T-helper 1 cell treated with Interleukin-12 subunit alpha and Interleukin-12 subunit beta and Interleukin-4 antibody, amounts not matched to agents 30 μg/mL and 1 μg/mL, for 36 hours (primary cell): ENCODE measurements around the gene IKZF3.

Experiments used
- H3K27ac Mint-ChIP-seq: one replicate; pipeline ENCODE4 v1.8.0; 2021; ENCODE audit warnings: mild to moderate bottlenecking, mixed read lengths
- H3K27me3 Mint-ChIP-seq: one replicate; pipeline ENCODE4 v1.8.0; 2021; ENCODE audit warnings: low read depth, mixed read lengths
- H3K36me3 Mint-ChIP-seq: one replicate; pipeline ENCODE4 v1.8.0; 2021; ENCODE audit warnings: low read depth, mixed read lengths
- H3K4me1 Mint-ChIP-seq: one replicate; pipeline ENCODE4 v1.8.0; 2021; ENCODE audit warnings: low read depth, mixed read lengths
- H3K4me3 Mint-ChIP-seq: one replicate; pipeline ENCODE4 v1.8.0; 2021; ENCODE audit warnings: mild to moderate bottlenecking, moderate library complexity, mixed read lengths
- H3K9me3 Mint-ChIP-seq: one replicate; pipeline ENCODE4 v1.8.0; 2021; ENCODE audit warnings: mixed read lengths

The IKZF3 gene

DNA sequence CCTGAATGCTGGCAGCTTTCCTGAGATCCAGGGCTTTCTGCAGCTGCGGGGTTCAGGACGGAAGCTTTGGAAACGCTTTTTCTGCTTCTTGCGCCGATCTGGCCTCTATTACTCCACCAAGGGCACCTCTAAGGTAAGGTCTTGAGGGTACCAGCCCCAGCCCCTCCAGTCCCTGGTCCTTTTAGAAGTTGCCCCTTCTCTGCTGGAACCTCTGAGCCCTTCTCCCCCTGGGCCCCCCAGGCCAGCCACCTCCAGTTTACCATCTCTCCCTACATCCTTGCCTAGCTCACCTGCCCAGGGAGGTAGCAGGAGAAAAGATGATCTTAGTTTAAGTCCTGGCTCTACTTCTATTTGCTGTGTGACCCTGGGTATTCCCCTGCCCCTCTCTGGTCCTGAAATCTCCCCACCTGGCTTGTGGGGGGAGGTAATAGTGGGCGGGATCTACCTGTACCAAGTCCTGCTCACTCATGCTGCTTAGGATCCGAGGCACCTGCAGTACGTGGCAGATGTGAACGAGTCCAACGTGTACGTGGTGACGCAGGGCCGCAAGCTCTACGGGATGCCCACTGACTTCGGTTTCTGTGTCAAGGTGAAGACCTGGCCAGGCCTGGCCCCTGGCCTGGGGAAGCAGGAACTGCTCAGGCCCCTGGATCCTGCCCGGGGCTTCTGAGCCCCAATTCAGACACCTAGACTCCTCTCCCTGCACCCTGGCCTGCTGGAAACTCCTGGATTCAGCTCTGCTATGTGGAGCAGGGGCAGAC, 119.9 kb downstream of the IKZF3 start:
- H3K9me3 Mint-ChIP-seq: no peaks in the 10 kb centered on the region
- H3K27ac Mint-ChIP-seq: no peak overlapping the region
- H3K36me3 Mint-ChIP-seq: no peaks in the 10 kb centered on the region
- peaks cover 5% of the 10 kb centered on the region for H3K27me3 Mint-ChIP-seq
- peaks cover 14% of the 10 kb centered on the region for H3K4me1 Mint-ChIP-seq
- no peak overlapping the region for H3K4me3 Mint-ChIP-seq

DNA sequence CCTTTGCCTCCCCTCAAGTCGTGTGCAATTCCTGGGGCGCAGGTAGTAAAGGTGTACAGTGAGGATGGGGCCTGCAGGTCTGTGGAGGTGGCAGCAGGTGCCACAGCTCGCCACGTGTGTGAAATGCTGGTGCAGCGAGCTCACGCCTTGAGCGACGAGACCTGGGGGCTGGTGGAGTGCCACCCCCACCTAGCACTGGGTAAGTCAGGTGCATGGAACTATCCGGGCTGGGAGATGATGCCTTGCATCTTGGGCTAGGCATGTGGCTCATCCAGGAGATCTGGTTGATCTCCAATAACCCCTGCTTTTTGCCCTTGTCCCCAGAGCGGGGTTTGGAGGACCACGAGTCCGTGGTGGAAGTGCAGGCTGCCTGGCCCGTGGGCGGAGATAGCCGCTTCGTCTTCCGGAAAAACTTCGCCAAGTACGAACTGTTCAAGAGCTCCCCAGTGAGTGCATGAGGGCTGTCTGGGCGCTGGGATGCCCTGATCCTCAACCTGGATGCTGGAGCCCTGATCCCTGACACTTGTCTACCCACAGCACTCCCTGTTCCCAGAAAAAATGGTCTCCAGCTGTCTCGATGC, 121.2 kb downstream of the IKZF3 start:
- Mint-ChIP-seq H3K4me3 (no peak overlapping the region), H3K36me3 (no peaks in the 10 kb centered on the region), H3K27me3 (peaks cover 4% of the 10 kb centered on the region), H3K4me1 (peaks cover 21% of the 10 kb centered on the region), H3K9me3 (no peaks in the 10 kb centered on the region), H3K27ac (no peak overlapping the region)

DNA sequence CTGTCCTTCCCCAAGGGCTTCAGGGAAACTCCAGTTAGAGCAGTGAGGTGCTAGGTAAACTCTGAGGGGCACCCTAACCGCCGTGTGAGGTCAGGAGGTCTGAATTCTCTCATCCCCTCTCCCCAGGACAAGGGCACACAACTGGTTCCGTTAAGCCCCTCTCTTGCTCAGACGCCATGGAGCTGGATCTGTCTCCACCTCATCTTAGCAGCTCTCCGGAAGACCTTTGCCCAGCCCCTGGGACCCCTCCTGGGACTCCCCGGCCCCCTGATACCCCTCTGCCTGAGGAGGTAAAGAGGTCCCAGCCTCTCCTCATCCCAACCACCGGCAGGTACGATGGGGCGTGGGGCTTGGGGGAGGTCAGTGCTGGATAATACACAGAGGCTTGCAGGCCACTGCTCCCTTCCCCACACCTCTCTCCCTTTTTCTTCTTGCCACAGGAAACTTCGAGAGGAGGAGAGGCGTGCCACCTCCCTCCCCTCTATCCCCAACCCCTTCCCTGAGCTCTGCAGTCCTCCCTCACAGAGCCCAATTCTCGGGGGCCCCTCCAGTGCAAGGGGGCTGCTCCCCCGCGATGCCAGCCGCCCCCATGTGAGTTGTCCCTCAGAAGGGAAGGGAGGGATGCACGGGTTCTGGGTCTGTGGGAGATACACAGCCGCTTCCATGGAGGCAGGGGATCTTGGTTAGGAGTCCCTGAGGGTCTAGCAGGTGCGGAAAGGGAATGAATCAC, 121.8 kb downstream of the IKZF3 start:
- Mint-ChIP-seq H3K27me3 (peaks cover 4% of the 10 kb centered on the region), H3K4me1 (peaks cover 21% of the 10 kb centered on the region), H3K36me3 (no peaks in the 10 kb centered on the region), H3K9me3 (no peaks in the 10 kb centered on the region), H3K4me3 (no peak overlapping the region), H3K27ac (no peak overlapping the region)

DNA sequence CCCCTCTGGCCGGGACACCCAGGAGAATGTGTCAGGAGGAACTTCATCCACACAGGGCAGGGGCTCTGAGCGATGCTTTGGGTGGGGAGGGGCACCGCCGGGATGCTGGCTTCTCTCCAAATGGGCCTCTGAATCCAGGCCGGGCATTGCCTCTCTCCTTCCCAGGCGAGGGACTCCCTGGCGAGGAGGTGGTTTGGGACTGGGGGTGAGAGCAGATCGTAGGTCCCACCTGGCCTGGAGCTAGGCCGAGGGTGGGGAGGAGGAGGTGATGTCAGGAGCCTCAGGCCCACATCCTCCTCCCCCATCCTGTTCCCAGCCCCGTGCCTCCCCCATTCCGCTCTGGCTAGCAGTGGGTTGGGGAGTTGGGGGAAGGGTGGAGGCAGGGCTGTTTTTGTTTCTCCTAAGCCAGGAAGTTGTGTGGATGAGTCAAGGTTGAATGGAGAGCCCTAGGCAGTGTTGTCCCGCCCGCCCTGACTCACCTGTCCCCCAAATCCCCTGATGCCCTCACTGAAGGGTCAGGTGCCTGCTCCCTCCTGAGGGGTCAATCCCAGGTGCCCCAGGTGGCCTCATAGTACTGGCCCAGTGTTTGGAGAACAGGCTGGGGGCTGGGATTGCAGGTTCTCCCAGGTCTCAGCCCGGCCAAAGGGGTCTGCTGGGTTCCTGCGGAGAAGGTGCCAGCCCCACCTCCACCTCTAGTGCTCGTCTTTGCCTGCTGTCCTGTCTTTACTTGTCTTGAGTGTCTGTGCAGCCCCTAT, 123.6 kb downstream of the IKZF3 start:
- no peak overlapping the region for H3K27ac Mint-ChIP-seq
- peaks cover 25% of the 10 kb centered on the region for H3K4me1 Mint-ChIP-seq
- H3K4me3 Mint-ChIP-seq: no peak overlapping the region
- peaks cover 18% of the 10 kb centered on the region for H3K27me3 Mint-ChIP-seq
- no peaks in the 10 kb centered on the region for H3K9me3 Mint-ChIP-seq
- no peaks in the 10 kb centered on the region for H3K36me3 Mint-ChIP-seq

DNA sequence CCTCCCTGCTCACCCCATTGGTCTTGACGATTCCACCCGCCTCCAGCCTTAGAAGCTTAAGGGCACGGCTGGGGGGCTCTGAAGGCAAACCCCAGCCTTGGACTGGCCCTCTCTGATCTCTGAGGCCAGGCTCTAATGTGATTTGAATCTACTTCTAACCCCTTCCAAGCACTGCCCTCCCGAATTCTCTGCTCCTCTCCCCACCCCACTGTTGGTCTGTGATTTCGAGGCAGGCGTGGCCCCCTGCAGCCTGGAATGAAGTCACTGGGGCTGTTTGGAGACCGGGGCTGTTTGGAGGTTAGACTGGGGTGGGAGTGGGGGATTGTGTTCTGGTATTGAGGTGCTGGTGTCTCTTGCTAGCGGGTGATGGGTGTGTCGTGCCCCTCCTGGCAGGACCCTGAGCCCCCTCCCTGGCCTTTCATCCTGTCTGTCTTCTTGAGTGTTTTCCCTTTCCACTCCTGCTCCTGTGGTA, 124.2 kb downstream of the IKZF3 start:
- H3K27ac Mint-ChIP-seq: no peak overlapping the region
- no peaks in the 10 kb centered on the region for H3K36me3 Mint-ChIP-seq
- peaks cover 18% of the 10 kb centered on the region for H3K27me3 Mint-ChIP-seq
- H3K4me3 Mint-ChIP-seq: no peak overlapping the region
- H3K9me3 Mint-ChIP-seq: no peaks in the 10 kb centered on the region
- peaks cover 25% of the 10 kb centered on the region for H3K4me1 Mint-ChIP-seq

DNA sequence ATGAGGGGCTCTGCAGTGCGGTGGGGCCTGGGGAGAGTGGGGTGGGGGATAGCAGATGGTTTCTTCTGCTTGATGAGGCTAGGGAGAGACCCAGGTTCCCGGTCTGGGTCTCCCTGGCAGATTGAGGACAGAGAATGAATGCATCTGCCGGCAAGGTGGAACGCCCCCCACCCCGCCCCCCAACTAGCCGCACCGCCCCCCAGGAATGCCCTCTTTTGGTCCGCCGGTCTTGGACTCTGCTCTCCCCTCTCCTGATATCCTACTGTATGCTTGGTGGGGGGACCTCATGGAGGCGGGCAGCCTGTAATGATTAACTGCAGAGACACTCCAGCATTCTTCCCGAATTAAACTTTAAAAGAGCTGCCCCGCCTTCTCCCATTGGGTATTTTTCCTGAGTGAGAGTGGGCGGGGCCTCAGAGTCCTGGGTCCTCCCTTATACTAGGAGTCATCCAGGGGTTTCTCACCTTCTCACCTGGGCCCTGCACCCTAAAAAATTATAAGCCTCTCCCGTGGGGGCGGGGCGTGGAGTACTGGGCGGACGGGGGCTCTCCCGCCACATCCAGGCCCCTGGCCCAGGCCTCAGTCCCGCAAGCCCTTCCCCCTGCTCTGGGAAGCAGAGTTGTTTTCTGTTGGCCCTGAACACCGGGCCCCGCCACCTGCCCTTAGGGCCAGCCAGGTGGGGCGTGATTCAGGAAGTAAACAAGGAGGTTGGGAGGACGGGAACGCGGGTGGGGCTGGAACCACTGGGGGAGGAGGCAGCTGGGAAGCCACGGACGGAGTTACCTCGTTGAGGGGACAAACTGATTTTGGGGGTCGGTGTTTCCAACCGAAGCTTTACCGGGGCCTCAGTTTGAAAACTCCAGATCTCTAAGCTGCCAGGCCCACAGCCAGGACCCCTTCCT, 124.9 kb downstream of the IKZF3 start:
- Mint-ChIP-seq H3K9me3 (no peaks in the 10 kb centered on the region), H3K36me3 (no peaks in the 10 kb centered on the region), H3K27ac (no peak overlapping the region), H3K4me1 (peaks cover 25% of the 10 kb centered on the region), H3K27me3 (peaks cover 18% of the 10 kb centered on the region), H3K4me3 (no peak overlapping the region)

DNA sequence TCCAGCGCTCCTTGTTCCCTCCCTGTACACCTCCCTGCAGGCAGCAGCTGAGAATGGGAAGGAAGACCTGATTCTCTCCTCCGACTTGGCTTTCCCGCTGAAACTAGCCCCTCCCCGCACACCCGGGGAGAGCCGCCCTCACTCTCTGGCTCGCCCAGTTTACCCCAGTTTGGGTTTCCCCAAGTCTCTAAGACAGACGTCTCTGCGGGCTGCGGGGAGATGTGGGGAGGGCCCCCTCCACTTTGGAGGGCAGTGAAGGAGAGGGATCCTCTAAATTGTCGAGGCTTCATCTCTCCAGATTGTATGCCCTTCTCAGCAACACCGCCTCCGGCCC, 125.6 kb downstream of the IKZF3 start:
- Mint-ChIP-seq H3K4me3 (peak overlapping the region; percentile 86), H3K27me3 (peaks cover 19% of the 10 kb centered on the region), H3K9me3 (no peaks in the 10 kb centered on the region), H3K4me1 (peaks cover 25% of the 10 kb centered on the region), H3K36me3 (no peaks in the 10 kb centered on the region), H3K27ac (peak overlapping the region; percentile 84)

DNA sequence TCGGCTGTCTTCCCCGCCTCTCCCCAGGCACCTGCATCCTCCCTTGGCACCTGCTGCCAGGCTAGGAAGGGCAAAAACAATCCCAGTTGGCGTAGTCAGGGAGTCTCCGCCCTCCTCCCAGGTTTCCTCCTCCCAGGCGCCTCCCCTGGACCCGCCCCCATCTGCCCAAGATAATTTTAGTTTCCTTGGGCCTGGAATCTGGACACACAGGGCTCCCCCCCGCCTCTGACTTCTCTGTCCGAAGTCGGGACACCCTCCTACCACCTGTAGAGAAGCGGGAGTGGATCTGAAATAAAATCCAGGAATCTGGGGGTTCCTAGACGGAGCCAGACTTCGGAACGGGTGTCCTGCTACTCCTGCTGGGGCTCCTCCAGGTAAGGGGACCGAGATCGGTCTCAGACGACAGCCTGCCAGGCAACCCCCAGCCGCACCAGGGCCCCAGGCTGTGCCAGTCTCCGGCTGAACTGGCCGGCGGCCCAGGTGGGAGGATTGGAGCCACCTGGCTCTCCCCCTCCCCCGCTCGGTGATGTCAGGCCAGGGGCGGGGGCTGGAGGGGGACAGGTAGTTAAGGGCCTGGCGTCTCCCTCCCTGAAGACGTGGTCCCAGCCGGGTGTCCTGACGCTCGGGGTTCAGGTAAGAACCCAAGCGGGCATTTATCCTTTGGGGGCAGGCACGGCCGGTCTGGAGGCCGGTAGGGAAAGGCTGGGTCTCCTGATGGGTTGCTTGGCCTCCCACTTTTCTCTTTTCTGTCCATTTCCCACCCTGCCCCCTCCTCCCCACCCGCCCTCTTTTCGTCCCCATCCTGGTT, 126.1 kb downstream of the IKZF3 start, which contains the start of gene GRB7:
Gene GRB7, plus strand, starts transcription at position 179 of the 808 bp plus-strand sequence. CDS start 4,364 bp downstream, outside the sequence.
- Mint-ChIP-seq H3K4me3 (peak within 1 kb of the TSS; percentile 86), H3K36me3 (no peaks in the 10 kb centered on the region), H3K27me3 (peaks cover 21% of the 10 kb centered on the region), H3K9me3 (no peaks in the 10 kb centered on the region), H3K27ac (peak within 1 kb of the TSS; percentile 84), H3K4me1 (peaks cover 25% of the 10 kb centered on the region)

DNA sequence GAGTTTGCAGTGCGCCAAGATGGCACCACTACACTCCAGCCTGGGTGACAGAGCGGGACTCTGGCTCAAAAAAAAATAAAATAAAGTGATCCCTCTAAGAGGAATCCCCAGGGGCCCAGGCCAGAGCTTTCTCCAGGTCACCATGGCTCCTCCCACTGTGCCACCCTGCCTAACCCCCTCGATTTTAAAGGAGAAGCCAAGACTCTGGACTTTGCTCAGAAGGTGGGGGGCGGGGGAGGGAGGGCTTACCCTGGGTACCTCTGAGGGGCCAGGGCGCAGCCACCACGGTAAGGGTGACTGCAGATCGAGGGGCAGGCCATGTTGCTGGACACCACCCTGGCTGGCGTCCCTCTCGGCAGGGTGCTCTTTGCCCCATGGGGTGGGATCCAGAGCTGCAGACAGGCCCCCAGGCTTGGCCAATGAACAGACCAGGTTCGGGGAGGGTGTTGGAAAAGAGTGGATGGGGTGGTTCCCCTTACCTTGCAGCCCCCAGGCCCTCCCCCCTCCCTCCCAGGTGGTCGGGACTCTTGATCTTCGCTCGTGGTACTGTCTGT, 126.8 kb downstream of the IKZF3 start:
- Mint-ChIP-seq H3K27ac (no peak overlapping the region), H3K4me1 (peaks cover 25% of the 10 kb centered on the region), H3K9me3 (no peaks in the 10 kb centered on the region), H3K36me3 (no peaks in the 10 kb centered on the region), H3K4me3 (no peak overlapping the region), H3K27me3 (peaks cover 25% of the 10 kb centered on the region)

DNA sequence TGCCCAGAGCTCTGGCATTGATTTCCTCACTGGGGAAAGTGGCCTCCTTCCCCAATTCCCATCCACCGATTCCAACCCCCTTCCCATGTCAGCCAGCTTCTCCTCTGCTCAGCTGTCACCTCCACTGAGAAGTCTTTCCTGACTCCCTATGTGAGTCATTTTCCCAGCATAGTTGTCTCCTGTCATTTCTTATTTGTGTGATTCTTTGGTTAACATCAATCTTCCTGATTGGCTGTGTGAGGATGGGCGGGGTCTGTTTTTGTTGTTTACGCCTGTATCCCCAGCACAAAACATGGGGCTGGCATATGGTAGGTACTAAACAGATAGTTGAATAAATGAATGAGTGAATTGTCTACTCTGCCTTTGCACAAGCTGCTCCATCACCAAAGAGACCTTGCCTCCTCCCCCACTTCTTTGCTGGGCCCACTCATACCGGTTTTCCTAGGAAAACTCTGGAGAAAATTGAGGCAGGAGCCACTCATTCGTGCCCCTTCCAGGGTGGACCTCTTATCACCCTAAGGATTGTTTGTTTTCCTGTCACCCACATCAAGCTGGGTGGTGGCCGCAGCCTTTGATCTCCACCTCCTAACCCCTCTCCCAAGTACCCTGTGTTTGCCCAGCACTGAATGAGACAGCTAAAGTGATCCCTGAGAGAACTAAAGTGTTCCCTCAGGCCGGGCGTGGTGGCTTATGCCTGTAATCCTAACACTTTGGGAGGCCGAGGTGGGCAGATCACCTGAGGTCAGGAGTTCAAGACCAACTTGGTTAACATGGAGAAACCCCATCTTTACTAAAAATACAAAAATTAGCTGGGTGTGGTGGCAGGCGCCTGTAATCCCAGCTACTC, 127.6 kb downstream of the IKZF3 start:
- Mint-ChIP-seq H3K27ac (no peak overlapping the region), H3K4me3 (no peak overlapping the region), H3K9me3 (no peaks in the 10 kb centered on the region)

DNA sequence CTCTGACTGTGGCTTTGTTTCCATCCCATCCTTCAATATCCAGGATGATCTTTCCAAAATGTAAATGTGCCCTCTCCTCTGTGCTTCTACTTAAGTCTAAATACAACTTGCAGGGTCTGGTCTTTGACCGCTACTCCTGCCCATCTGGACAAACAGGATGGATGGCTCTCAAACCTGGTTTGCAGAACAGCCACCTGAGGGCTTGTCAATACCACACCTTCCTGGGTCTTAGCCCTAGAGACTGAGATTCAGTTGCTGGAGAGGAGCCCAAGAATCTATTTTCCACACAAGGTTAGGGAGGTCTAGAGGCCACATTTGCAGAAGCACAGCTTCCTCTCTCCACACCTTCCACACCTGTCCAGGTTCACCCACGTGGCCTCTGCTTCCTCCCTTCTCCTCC, 128.2 kb downstream of the IKZF3 start:
- H3K9me3 Mint-ChIP-seq: no peaks in the 10 kb centered on the region
- no peak overlapping the region for H3K4me3 Mint-ChIP-seq
- peaks cover 23% of the 10 kb centered on the region for H3K4me1 Mint-ChIP-seq
- no peak overlapping the region for H3K27ac Mint-ChIP-seq
- H3K27me3 Mint-ChIP-seq: peaks cover 25% of the 10 kb centered on the region
- H3K36me3 Mint-ChIP-seq: no peaks in the 10 kb centered on the region

More for the DNA sequence above, 127.6 kb downstream of the IKZF3 start:
- H3K27me3 Mint-ChIP-seq: peaks cover 25% of the 10 kb centered on the region
- peaks cover 25% of the 10 kb centered on the region for H3K4me1 Mint-ChIP-seq
- no peaks in the 10 kb centered on the region for H3K36me3 Mint-ChIP-seq

DNA sequence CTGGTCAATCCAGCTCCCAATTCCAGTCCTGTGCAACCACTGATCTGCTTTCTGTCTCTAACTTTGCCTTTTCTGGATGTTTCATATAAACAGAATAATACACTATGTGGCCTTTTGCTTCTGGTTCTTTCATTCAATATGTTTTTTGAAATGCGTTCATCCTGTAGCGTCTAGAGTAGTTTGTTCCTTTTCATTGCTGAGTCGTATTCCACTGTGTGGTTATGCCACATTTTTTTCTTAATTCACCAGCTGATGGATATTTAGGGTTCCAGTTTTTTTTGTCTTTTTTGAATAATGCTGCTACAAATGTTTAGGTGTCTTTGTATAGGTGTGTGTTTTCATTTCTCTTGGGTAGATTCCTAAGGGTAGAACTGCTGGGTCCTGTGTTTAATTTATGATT, 131.5 kb downstream of the IKZF3 start:
- H3K4me1 Mint-ChIP-seq: peaks cover 16% of the 10 kb centered on the region
- no peaks in the 10 kb centered on the region for H3K9me3 Mint-ChIP-seq
- H3K4me3 Mint-ChIP-seq: peak overlapping the region; percentile 12
- H3K27ac Mint-ChIP-seq: peak overlapping the region; percentile 11
- H3K36me3 Mint-ChIP-seq: peaks cover 9% of the 10 kb centered on the region
- H3K27me3 Mint-ChIP-seq: peaks cover 21% of the 10 kb centered on the region
